Activated T-cell treated with anti-CD3 and anti-CD28 coated beads for 24 hours (primary cell): ENCODE data around the gene AMER1.

Source experiments
- DNase-seq: peaks from one replicate; pipeline ENCODE4 v3.0.0-alpha.2; 2020; ENCODE audit warnings: low read depth

Gene AMER1

DNA sequence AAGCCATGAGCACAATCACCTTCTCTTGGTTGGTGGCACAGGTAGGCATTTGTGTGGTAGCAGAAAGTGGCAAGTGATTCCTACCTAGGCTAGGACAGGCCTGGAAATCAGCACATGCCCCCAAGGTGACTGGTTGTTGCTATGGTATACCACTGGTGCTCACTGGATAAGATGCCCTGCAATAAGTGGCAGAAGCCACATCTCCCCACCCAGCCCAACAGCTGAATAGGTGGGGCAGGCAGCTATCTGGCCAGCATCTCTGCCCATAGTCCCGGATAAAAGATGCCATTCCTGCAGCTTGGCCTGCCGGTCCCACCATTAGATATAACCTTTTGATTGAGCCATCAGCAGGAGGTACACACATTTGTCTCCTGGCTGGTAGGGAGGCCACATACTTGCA is 21.1 kb downstream of the AMER1 start:
- DNase-seq = no peak

DNA sequence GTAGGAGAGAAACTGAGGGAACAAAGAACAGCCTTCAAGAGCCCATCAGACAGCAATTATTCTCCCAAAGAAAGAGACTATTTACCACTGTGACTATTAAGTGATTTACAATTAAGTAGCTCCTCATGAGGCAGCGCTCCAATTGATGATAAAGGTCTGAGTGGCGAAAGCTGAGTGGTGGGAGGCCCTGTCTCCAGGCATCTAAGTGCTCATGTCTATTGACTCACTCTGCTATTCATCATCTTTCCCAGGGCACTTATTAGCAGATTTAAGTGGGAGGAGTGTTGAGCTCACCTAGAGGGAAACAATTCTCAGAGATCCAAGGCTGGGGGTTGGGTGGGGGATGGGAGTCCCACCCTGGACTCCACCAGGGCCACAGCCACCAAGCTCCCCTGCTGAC is 23.3 kb downstream of the AMER1 start:
- no peak for DNase-seq

- no peak for DNase-seq
Observed at GRCh38 chrX:64176876-64177275, 28.6 kb downstream of the AMER1 start.

- no peak for DNase-seq
Observed at GRCh38 chrX:64169988-64170387, 35.5 kb downstream of the AMER1 start.

GRCh38 chrX:64152857-64153256 is 52.7 kb downstream of the AMER1 start:
- no peak for DNase-seq

DNA sequence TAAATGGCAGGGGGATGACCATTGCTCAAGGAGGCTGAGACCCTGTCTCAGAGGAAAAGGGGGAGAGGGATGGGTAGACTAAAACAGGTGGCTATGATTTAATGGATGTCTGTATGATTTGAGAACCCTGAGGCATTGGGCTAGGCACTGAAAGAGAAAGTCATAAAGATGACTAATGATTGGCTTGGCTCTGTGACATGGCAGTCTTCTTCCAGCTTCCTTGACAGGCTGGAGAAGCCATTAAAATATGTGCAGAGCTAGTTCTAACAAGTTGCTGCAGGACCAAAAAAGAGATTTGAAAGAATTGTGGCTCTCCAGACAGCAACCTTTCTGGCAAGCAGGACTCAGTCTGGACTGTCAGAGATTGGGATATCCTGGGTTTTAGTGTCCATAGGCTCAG is 53.6 kb downstream of the AMER1 start:
- no peak for DNase-seq

DNA sequence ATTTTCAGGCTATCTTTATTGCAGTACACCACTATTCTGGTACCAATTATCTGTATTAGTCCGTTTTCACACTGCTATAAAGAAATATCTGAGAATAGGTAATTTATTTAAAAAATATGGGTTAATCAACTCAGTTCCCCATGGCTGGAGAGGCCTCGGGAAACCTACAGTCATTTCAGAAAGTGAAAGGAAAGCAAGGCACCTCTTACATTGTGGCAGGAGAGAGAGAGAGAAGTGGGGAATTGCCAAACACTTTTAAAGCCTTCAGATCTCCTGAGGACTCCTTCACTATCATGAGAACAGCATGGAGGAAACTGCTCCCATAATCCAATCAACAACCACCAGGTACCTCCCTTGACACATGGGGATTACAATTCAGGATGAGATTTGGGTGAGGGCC is 54.7 kb downstream of the AMER1 start:
- no peak for DNase-seq
